NK-92 (cell line): ENCODE data around the gene CFAP73.
A peak's percentile ranks its signal among the peaks of the same experiment; 100 is the strongest.

Experiments
- DNase-seq: peaks from one replicate; lab custom pipeline; 2025; ENCODE audit not compliant: unreplicated experiment; lab: John Stamatoyannopoulos, UW

Gene CFAP73

GRCh38 chr12:113163030-113163360, 13.5 kb downstream of the CFAP73 start:
- DNase-seq = no peak

- DNase-seq = no peak
Measured at GRCh38 chr12:113164014-113164413, 14.5 kb downstream of the CFAP73 start.

- DNase-seq = no peak
Measured at GRCh38 chr12:113165521-113166450, 16.3 kb downstream of the CFAP73 start.

GRCh38 chr12:113167868-113168267, 18.3 kb downstream of the CFAP73 start:
- DNase-seq = no peak

GRCh38 chr12:113169697-113170096, 20.2 kb downstream of the CFAP73 start:
- DNase-seq = no peak

GRCh38 chr12:113170457-113170856, 20.9 kb downstream of the CFAP73 start:
- DNase-seq = no peak

GRCh38 chr12:113170926-113171325, 21.4 kb downstream of the CFAP73 start:
- DNase-seq = no peak

- no peak for DNase-seq
Measured at GRCh38 chr12:113171543-113171942, 22.0 kb downstream of the CFAP73 start.

- DNase-seq = no peak
Measured at GRCh38 chr12:113172185-113172584, 22.7 kb downstream of the CFAP73 start.

- no peak for DNase-seq
Measured at GRCh38 chr12:113173081-113173698, 23.7 kb downstream of the CFAP73 start.

- no peak for DNase-seq
Measured at GRCh38 chr12:113174461-113175384, 25.2 kb downstream of the CFAP73 start.

- no peak for DNase-seq
Measured at GRCh38 chr12:113179023-113179422, 29.5 kb downstream of the CFAP73 start.

- DNase-seq = no peak
Measured at GRCh38 chr12:113180333-113180732, 30.8 kb downstream of the CFAP73 start.

GRCh38 chr12:113181975-113182374, 32.5 kb downstream of the CFAP73 start:
- DNase-seq = no peak

- no peak for DNase-seq
Measured at GRCh38 chr12:113183030-113183589, 33.6 kb downstream of the CFAP73 start.

GRCh38 chr12:113184098-113184899, 34.8 kb downstream of the CFAP73 start:
- DNase-seq = no peak

- peak; percentile 36 for DNase-seq
Measured at GRCh38 chr12:113184900-113185179, 35.3 kb downstream of the CFAP73 start.

- DNase-seq = no peak
Measured at GRCh38 chr12:113185180-113186032, 35.9 kb downstream of the CFAP73 start, which contains the start of the genes DDX54 and RITA1. Gene DDX54 (minus strand): TSS chr12:113185478. CDS start chr12:113185451, 27 bp downstream. Gene RITA1 (plus strand): TSS chr12:113185721. CDS start chr12:113186747, 1,026 bp downstream.

GRCh38 chr12:113186033-113186365, 36.5 kb downstream of the CFAP73 start:
- no peak for DNase-seq
